Activated T-cell treated with anti-CD3 and anti-CD28 coated beads for 4 hours (primary cell): Measurements from ENCODE around the gene SLC7A14.

Experiments
- DNase-seq: peaks from one replicate; pipeline ENCODE4 v3.0.0-alpha.2; 2020

Gene SLC7A14

GRCh38 chr3:170532573-170532972, 53.3 kb downstream of the SLC7A14 start:
- DNase-seq, result no peak

GRCh38 chr3:170531657-170532335, 54.1 kb downstream of the SLC7A14 start:
- DNase-seq, result no peak

DNA sequence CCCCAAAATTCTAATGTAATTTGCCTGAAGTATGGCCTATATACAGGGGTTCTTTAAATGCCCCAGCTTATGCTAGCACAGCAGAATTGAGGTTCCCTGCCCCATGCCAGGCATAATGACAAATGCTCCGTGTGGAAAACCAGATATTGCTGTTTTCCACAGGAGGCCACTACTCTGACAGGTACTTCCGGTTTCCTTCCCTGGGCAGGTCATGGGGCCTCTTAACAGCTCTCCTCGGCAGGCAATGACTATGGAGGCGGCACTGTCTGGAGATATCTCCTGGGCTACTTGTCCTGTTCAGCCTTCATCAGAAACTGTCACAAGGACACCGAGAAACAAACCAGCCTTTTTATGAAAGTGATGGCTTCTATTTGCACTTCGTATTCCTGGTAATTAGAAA, 54.8 kb downstream of the SLC7A14 start:
- DNase-seq, result no peak

GRCh38 chr3:170529912-170530311, 56.0 kb downstream of the SLC7A14 start:
- no peak for DNase-seq

DNA sequence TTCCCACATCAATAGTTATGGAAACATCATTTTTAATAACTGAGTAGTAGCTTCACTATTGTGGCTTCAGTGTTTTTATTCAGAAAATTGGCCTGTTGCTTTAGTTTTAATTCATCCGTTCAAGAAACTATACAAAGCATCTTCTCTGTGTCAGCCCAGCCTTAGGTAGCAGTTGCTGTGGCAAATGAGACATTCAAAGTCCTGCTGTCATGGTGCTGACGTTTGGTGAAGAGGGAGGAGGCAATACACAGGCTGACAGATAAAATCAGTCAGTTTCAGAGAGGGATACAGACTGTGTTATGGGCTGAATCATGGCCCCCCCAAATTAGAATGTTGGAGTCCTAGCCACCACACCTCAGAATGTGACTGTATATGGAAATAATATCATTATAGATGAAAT, 56.5 kb downstream of the SLC7A14 start:
- DNase-seq, result no peak

- no peak for DNase-seq
These were observed 57.1 kb downstream of the SLC7A14 start for GRCh38 chr3:170528726-170529125.

DNA sequence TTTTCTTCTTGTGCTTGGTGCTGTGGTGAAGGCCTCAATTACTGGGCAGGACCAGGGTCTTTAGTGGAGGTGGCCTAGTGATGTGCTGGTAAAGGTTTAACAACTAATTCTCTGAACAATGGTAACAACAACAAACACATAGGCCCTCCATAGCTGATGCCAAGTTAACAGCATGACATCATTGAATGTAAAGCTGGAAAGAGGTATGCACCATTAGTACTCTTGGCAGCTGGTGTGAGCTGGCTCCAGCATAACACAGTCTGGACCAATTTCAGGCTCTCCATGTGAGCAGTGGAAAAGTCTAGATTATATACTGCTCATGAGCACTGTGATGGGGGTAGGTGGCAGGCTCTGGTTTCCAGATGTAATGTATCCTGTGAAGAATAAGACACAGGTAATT, 61.8 kb downstream of the SLC7A14 start:
- no peak for DNase-seq

DNA sequence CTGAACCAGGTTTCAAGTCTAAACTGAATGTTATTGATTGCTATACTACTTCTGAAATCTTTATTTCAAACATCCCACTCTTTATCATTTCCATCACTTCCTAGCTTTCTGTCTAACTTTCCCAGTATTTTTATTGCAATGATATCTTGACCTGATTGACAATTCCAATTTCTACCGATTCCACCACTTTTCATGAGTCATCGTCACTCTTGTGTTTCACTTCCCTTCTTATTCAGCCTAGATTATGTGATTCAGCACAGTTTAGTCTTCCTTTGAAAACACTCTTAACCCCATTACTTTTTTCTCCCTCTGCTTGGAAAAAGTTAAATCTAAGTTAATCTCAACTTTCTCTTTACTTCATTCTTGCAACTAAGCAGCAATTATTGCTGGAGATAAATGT, 62.6 kb downstream of the SLC7A14 start:
- DNase-seq, result no peak

GRCh38 chr3:170522201-170522600, 63.7 kb downstream of the SLC7A14 start:
- no peak for DNase-seq

DNA sequence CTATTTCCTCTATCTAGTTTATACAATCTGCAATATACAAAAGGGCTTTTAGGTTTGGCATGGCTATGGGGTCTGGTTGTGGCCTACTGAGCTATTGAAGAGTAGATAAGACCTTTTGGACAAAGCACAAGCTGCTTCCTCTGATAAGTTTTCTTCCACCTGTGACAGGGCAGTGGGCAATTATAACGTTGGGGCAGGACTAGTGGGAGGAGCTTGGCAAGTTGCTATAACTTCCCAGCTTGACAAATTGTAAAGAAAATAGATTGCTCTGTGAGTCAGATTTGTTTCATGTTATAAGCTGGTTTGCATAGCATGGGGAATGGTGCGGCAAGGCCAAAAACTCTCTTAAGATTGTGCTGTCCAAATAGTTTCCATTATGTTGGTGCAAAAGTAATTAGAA, 64.9 kb downstream of the SLC7A14 start:
- no peak for DNase-seq

- DNase-seq, result no peak
These were observed 68.5 kb downstream of the SLC7A14 start for GRCh38 chr3:170517242-170517945.

DNA sequence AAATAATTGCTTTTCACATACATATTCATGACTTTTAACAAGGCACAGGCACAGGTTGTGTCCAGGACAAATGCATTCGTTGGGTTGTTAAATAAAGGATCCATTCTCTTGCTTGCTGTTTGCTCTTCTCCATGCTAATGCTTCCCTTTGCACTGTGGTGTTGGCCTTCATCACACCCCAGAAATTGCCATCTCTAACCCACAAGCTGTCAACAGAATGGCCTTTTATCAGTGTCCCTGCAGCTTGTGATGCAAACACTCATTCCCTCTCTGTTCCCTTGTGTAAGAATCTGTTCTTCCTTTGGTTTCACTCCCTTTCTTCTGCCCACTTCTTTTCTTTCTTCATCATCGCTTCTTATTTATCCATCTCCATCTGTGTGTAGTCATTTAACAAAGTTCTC, 72.2 kb downstream of the SLC7A14 start:
- DNase-seq, result no peak

- DNase-seq, result no peak
These were observed 74.5 kb downstream of the SLC7A14 start for GRCh38 chr3:170511371-170511770.

DNA sequence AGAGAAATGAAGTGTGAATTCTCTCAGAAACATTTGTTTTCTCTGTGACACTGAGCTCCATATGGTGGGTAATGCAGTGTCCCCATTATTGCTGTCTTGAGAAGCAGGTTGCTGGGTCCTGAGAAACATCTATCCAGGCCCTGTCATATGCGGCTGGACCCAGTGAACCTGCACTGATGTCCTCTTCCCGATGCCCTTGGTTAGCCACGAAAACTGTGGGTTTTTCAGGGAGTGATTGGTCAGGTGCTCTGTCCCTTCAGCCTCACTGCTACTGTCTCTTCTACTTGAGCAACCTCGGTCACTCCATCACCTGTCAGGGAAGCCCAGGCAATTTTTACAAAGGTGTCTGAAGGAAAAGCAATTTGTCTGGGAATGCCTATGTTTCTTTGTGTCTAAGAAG, 77.0 kb downstream of the SLC7A14 start:
- no peak for DNase-seq

- no peak for DNase-seq
These were observed 77.6 kb downstream of the SLC7A14 start for GRCh38 chr3:170508291-170508690.

GRCh38 chr3:170507063-170507462, 78.8 kb downstream of the SLC7A14 start:
- no peak for DNase-seq

- DNase-seq, result no peak
These were observed 79.3 kb downstream of the SLC7A14 start for GRCh38 chr3:170506556-170506955.

DNA sequence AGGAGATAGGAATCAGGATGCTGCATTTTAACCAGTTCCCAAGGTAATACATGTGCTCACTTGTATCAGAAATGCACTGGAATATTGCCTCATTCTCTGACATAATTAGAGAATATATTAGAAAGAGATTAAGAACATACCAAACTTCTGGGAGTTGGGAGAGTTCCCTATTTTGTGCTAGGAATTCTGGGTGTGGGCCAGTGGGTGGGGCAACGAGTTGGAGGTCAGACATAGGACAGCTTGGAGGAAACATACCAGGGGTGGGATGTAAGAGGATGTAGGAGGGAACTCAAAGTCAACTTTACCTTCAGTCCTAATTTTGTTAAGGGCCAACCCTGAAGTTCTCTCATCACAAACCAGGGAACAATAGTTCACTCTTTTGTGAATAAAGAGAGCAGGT, 83.6 kb downstream of the SLC7A14 start:
- no peak for DNase-seq

DNA sequence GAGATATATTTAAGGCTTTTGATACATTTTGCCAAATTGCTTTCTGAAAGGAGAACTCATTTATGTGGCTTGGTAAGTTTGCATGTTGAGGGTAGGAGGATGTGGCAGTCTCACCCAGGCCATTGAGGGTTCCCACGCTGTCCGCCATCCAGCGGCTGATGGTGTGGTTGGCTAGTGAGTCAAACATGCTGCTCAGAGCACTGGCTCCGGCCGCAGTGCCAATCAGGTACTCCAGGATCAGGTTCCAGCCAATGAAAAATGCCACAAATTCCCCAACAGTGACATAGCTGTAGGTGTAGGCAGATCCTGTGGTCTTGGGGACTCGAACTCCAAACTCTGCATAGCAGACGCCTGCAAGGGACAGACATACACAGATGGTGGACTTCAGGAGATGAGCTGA, 84.9 kb downstream of the SLC7A14 start:
- no peak for DNase-seq

DNA sequence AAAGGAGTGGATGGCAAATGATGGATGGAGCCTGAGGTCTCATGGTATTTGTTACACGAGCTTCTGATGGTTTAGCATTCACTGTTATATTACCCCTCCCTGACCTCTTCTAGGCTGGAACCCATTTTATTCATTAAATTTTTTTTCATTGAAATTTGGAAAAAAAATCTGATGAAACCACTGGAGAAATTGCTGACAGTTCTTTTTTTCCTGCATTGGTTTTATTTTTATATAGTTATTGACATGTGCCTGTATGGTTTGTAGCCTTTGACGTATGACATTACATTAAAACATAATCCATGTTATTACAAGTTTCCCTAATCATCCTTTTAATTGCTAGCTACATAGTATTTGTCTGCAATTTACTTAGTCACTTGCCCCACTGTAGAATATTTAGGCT, 85.4 kb downstream of the SLC7A14 start:
- DNase-seq, result no peak

DNA sequence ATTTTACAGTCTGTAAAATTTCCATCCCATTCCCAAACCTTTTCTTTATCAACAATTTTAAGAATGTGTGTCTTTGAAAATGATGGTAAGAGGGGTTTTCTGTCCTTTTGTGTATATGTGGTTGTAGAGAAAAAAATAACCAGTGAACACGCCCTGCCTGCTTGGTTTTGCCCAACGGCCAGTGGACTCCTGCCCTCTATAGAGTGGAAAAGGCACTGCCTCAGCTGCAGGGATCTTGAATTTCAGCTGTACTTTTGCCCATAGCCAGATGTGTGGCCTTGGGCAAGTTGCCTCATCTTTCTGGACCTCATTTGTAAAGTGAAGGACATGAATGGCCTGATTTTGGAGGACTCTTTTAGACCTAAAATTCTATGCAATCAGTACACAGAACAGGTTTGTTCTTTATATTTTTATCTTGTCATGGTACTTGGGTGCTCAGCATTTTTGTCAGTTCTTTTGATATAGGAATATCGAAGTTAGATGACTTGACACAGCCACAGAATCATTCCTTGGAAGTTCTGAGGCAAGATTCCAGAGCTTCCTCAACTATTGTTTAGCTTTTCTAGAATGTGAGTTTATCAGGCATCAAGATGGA, 86.2 kb downstream of the SLC7A14 start:
- no peak for DNase-seq

DNA sequence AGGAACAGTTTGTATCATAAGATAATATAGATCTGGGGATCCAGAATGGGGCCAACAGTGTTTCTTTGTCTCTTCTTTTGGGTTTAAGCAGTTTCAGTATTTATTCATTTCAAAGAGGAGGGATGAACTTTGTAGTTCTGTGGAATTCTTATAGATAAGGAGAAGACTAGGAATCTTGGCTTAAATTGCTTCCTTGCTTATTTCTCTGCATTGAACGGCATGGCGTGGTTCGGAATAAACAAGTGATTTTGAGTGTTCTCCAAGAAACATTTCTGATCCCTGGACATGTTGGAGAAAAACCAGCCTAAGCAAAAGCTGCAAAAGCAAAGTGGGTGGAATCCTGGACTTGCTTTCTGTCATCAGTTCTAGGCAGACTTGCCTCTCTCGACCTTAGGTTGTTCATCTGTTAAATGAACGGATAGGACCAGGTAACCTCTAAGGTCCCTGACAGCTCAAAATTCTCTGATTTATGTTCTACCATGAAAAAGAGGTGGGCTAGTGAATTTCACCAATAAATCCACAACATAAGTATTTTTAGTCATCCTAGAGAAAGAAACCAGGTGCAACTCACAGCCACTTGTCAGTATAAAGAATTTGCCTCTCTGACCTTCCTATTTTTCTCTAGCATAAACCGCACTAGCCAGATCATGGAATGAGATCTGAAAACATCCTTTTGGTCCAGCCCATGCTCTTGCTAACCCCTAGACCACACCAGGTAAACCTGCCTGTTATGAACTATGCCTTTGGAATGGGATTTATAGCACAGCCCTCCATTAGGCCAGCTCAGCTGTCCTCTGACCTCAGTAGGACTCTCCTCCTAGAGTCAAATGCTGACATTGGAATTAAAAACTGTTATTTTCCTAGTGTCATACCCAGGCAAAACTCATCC, 88.4 kb downstream of the SLC7A14 start:
- DNase-seq, result no peak

DNA sequence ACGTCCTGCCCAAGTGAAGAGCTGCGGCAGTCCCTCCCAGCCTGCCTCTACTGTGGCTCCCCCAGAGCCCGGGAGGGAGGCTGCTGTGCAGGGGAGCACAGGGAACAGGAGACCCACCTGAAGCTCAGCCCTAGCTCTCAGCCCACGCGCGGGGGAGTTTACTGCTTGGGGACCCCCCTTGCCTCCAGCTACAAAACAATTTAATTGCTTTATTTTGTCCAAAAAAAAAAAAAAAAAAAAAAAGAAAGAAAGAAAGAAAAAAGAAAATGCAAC, 89.1 kb downstream of the SLC7A14 start:
- DNase-seq, result no peak
